GM19043 (cell line): ENCODE data around the gene CDR2L.
"Not testable (repeated sequence)": the region's sequence is repeated elsewhere in the genome, so short reads cannot be mapped to it uniquely, and the experiment has no call there.

Experiments
- ATAC-seq: cut with Tn5 transposase; IDR thresholded peaks from one replicate; pipeline ENCODE4 v1.9.1; 2021; ENCODE audit warnings: low read depth; ENCODE audit not compliant: unreplicated experiment

The CDR2L gene

GRCh38 chr17:74979408-74980146 lies 7.9 kb upstream of the CDR2L start:
- ATAC-seq = no peak

- no peak for ATAC-seq
Observed at GRCh38 chr17:74981318-74981978, 6.0 kb upstream of the CDR2L start.

- ATAC-seq = no peak
Observed at GRCh38 chr17:74981979-74982662, 5.3 kb upstream of the CDR2L start.

DNA sequence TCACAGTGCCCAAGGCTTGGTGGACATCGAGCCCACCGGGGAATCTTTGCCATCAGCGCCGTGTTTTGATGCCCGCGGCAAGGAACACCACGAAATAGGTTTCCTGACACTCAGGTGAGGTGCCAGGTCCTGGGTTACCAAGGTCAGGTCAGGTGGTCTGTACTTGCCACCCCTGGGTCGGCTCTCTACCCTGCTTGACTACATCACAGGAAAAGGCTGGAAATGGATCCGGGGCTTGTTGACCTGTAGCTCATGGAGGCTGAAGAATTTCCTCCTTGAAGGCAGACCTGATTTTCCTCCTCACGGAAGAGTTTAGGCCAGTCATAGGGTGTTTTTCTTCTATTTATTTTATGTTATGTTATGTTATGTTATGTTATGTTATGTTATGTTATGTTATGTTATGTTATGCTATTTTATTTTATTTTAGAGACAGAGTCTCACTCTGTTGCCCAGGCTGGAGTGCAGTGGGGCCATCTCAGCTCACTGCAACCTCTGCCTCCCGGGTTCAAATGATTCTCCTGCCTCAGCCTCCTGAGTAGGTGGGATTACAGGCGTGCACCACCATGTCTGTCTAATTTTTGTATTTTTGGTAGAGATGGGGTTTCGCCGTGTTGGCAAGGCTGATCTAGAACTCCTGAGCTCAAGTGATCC lies 4.6 kb upstream of the CDR2L start:
- not testable (repeated sequence) for ATAC-seq

- no peak for ATAC-seq
Observed at GRCh38 chr17:74986206-74986576, 1.2 kb upstream of the CDR2L start.

DNA sequence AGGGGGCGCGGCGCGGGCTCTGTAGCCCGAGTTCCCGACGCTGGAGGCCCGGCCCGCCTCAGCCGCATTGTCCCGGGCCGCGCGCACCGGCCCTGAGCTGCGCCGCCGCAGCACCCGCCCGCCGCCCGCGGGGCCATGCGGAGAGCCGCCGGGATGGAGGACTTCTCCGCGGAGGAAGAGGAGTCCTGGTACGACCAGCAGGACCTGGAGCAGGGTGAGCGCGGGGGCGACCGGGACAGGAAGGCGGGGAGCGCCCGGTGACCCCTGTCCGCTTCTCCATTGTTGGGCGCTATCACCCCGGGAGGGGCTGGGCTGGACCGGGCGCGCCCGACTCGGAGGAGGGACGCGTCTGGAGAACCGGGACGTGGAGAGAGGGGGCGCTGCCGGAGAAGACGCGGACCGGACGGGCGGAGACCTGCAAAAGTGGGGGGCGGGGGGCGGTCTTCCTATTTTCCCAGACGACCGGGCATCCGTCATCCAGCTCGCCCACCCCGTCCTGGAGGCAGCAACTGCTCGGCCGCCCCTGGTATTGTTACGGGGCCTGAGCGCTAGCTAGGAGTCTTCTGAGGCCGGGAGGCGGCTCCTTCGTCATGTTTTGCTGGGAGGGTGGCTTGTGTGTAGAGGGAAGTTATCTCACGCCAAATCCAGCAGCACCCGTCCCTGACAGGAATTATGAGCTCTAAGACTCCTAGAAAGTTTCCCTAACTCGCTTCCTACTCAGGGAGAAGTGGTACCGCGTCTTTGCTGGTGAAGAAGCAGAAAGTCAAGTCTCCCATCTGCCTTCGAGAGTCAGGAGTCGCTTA lies 678 bp downstream of the CDR2L start:
- no peak for ATAC-seq

DNA sequence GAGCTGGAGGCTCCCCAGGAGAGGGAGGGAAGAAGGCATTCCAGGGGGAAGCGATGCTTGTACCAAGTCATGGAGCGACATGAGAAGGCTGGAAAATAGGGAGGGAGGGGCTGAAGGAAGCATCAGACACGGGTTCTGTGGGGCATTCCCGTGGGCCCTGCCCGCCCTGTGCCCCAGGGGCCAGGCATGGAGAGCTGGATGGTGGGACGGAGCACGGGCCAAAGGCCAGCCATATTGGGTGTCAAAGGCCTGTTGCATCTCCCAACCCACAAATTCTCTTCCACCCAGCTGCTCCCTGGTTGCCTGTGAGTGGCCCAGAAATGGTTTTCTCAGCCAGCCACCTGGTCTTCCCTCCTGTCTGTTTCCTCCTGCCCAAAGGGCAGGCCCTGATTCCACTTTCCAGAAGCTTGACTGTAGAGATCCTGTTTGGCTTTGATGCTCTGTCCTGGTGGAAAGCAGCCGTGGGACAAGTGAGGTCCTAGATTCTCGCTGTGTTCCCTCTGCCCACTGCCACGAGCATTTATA lies 3.2 kb downstream of the CDR2L start:
- ATAC-seq = no peak

DNA sequence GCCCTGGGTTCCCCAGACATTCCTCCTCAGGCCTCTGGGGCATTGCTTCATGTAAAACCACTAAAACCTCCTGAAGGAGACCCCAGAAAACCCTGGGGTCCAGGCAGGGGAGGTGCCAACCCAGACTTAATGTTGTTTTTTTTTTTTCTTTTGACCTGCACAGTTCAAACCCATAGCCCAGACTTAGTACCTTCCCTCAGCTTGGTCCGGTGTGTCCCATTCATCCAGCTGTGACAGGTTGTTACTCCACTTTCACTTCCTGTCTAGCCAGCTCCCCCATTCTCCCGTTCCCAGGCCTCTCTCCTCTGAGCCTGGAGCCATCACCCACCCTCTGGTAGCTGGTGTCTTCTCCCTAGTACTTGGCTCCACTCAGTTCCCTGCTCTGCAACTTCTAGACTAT lies 4.8 kb downstream of the CDR2L start:
- no peak for ATAC-seq

DNA sequence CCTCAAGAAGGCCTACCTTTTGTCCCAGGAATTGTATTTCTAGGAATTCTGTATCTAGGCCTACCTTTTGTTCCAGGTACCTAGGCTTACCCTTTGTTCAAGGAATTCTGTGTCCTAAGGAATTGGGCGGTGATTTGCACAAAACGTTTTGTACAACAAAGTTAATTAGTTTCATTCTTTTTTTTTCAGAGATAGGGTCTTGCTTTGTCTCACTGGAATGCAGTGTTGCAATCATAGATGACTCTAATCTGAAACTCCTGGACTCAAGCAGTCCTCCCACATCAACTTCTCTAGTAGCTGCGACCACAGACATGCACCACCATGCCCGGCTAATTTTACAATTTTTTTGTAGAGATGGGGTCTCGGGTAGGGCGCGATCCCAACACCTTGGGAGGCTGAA lies 7.0 kb downstream of the CDR2L start:
- no peak for ATAC-seq

- ATAC-seq = no peak
Observed at GRCh38 chr17:74995847-74996246, 8.4 kb downstream of the CDR2L start.

DNA sequence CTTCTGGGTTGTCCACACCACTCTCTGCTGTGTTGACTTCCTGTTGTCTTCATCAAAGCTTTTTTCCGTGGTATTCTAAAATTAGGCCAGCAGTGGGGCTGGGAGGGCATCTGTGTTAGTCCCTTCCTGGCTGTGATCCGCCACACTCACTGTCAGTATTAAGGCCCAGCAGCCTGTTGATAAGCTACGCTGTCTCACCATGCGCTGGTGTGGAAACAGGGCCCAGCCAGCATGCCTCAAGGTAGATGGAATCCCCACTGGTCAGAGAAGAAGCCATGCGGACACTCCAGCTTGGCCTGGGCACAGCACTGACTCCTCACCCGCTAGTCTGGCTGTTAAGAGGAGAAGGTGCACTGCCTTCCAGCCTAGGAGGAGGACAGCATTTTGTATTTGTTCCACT lies 11.4 kb downstream of the CDR2L start:
- no peak for ATAC-seq

DNA sequence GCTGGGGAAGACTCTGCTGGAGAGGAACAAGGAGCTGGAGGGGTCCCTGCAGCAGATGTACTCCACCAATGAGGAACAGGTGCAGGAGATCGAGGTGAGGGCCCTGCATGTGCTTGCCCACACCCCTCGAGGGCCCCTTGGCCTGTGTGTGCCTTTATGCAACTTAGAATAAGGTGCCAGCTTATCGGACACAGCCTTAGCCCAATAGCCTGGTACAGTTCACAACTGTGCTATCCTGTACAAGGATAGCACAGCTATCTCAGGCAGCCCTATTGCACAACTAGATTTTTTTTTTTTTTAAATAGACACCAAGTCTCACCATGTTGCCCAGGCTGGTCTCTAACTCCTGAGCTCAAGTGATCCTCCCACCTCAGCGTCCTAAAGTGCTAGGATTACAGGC lies 12.1 kb downstream of the CDR2L start:
- ATAC-seq = no peak

- no peak for ATAC-seq
Observed at GRCh38 chr17:75001915-75002843, 14.7 kb downstream of the CDR2L start.

GRCh38 chr17:75003070-75003956 lies 15.9 kb downstream of the CDR2L start:
- ATAC-seq = no peak

- no peak for ATAC-seq
Observed at GRCh38 chr17:75003957-75004355, 16.5 kb downstream of the CDR2L start.

GRCh38 chr17:75004371-75004770 lies 16.9 kb downstream of the CDR2L start:
- ATAC-seq = no peak

GRCh38 chr17:75005291-75005690 lies 17.9 kb downstream of the CDR2L start:
- ATAC-seq = no peak

- ATAC-seq = not testable (repeated sequence)
Observed at GRCh38 chr17:75006084-75006483, 18.7 kb downstream of the CDR2L start.
